K562 (cell line): ENCODE measurements around the gene TTLL9. TPM values are rescaled to one million over a fixed set of nuclear protein-coding genes. Genes with fewer than 3 reads are reported as not detected.

Experiments
- CBX2 ChIP-seq: fragments of 200-600 bp; sonication (generic); IDR thresholded peaks from one replicate; pipeline ENCODE4 v1.6.1; 2012; ENCODE audit warnings: mild to moderate bottlenecking, low read length, inconsistent platforms; ENCODE audit not compliant: insufficient read depth, poor library complexity, severe bottlenecking
- CC2D1A ChIP-seq: fragments of 450-650 bp; IDR thresholded peaks from 2 replicates; pipeline ENCODE4 v1.6.1; 2017; ENCODE audit warnings: mild to moderate bottlenecking
- CEBPB ChIP-seq: fragments of 450-650 bp; IDR thresholded peaks from 2 replicates; pipeline ENCODE4 v1.6.1; 2016; ENCODE audit warnings: missing genetic modification characterization, missing compliant biosample characterization
- CHD2 ChIP-seq: IDR thresholded peaks from 2 replicates; pipeline ENCODE4 v1.6.1; 2011; ENCODE audit warnings: low read depth, low read length
- ELF2 ChIP-seq: fragments of 250-450 bp; sonication (Bioruptor Pico); IDR thresholded peaks from 2 replicates; pipeline ENCODE4 v1.5.0; 2021; ENCODE audit warnings: mild to moderate bottlenecking
- HNRNPUL1 ChIP-seq: fragments of 200-400 bp; formaldehyde crosslinking; IDR thresholded peaks from 2 replicates; pipeline ENCODE4 v1.6.1; 2017; ENCODE audit warnings: low read length
- MTA1 ChIP-seq: fragments of 450-650 bp; IDR thresholded peaks from 2 replicates; pipeline ENCODE4 v1.6.1; 2017; ENCODE audit warnings: borderline replicate concordance
- PURB ChIP-seq: sonication (generic); formaldehyde crosslinking; IDR thresholded peaks from 2 replicates; pipeline ENCODE4 v1.9.0; 2021; ENCODE audit warnings: low read depth, mild to moderate bottlenecking, missing genetic modification reagents
- RCOR1 ChIP-seq, 2 experiments: IDR thresholded peaks; 2 replicates each; pipeline ENCODE4 v1.6.1; 2012; ENCODE audit warnings: low read depth in 2 of 2, low read length in 2 of 2, borderline replicate concordance in 1 of 2, improper control_type of control experiment in 1 of 2
- SIN3A ChIP-seq, 2 experiments: fragments of 150-350 bp in 1 of 2; IDR thresholded peaks; 2 replicates each; pipeline ENCODE4 v1.6.1; 2011 to 2016; ENCODE audit warnings: borderline replicate concordance in 2 of 2, low read depth in 2 of 2, low read length in 2 of 2, mild to moderate bottlenecking in 2 of 2, moderate library complexity in 2 of 2; ENCODE audit not compliant: control insufficient read depth in 1 of 2
- SMAD2 ChIP-seq: fragments of 150-350 bp; IDR thresholded peaks from 2 replicates; pipeline ENCODE4 v1.6.1; 2014; ENCODE audit warnings: low read depth, mild to moderate bottlenecking, low read length
- TARDBP ChIP-seq: fragments of 450-650 bp; IDR thresholded peaks from 2 replicates; pipeline ENCODE4 v1.6.1; 2016
- USF1 ChIP-seq: sonication (generic); formaldehyde crosslinking; IDR thresholded peaks from 2 replicates; pipeline ENCODE4 v1.9.0; 2022; ENCODE audit warnings: mild to moderate bottlenecking, missing genetic modification reagents
- ZC3H4 ChIP-seq: sonication (generic); formaldehyde crosslinking; IDR thresholded peaks from 2 replicates; pipeline ENCODE4 v1.9.0; 2021; ENCODE audit warnings: missing genetic modification reagents, borderline replicate concordance
- ZC3H8 ChIP-seq: fragments of 450-650 bp; IDR thresholded peaks from 2 replicates; pipeline ENCODE4 v1.6.1; 2017
- ZNF134 ChIP-seq: fragments of 250-450 bp; sonication (Bioruptor Pico); conservative IDR thresholded peaks from 2 replicates; pipeline ENCODE4 v1.4.0; 2020
- ZNF239 ChIP-seq: fragments of 250-450 bp; sonication (Bioruptor Pico); IDR thresholded peaks from 2 replicates; pipeline ENCODE4 v1.4.0; 2020; ENCODE audit warnings: mild to moderate bottlenecking
- ZNF830 ChIP-seq: fragments of 250-450 bp; sonication (Bioruptor Pico); IDR thresholded peaks from 2 replicates; pipeline ENCODE4 v1.5.0; 2021; ENCODE audit warnings: mild to moderate bottlenecking
- polyA plus RNA-seq, 8 experiments: library from polyadenylated mRNA; depleted of rRNA in 4 of 8; stranded (reverse) in 5 of 8; unstranded in 3 of 8; fragments of >200 nt; fragmentation: Nextera tagmentation in 2 of 8; fragmentation: Illumina TruSeq in 1 of 8; extraction: Ambion mirVana in 2 of 8; extraction: Trizol in 1 of 8; gene quantifications; 2 replicates each; pipeline versions ENCODE4 v1.2.1 to v1.2.3, GENCODE V29; 2011 to 2014; ENCODE audit warnings: inconsistent platforms in 1 of 8, missing spikeins in 1 of 8
- total RNA-seq, 7 experiments: library from RNA; depleted of rRNA in 6 of 7; stranded (reverse); fragments of >200 nt in 6 of 7; fragmentation: Illumina TruSeq in 2 of 7; extraction: Trizol in 2 of 7; gene quantifications; 2 replicates each; pipeline versions ENCODE4 v1.2.1 to v1.2.3, GENCODE V29; 2011 to 2021; ENCODE audit warnings: low replicate concordance in 1 of 7

Gene TTLL9
- total and polyA plus RNA-seq, 9 of the 15 experiments (the other 6 are each of a cell fraction or from before 2014, with no cell fraction given), result 0.06 to 0.07 TPM; not detected in 7

GRCh38 chr20:31949877-31950646, 79.6 kb downstream of the TTLL9 start (continued):
- peak; percentile 91 to 95 for TF ChIP-seq RCOR1 (IDR thresholded peaks at IDR 0.05; ENCODE audit: borderline replicate concordance in 1 of 2, low read depth in 2 of 2, low read length in 2 of 2)
- TF ChIP-seq SMAD2, result no peak
- no peak for TF ChIP-seq ZC3H8
- no peak for TF ChIP-seq ZC3H4
- TF ChIP-seq ZNF134 (CRISPR knock-in tag), result no peak
- no peak for TF ChIP-seq MTA1
- no peak for TF ChIP-seq ZNF830 (CRISPR knock-in tag)
- no peak for TF ChIP-seq ZNF239 (CRISPR knock-in tag)
- TF ChIP-seq ELF2 (CRISPR knock-in tag), result no peak
- no peak for TF ChIP-seq HNRNPUL1
- no peak for TF ChIP-seq PURB (CRISPR knock-in tag)
- TF ChIP-seq USF1 (CRISPR knock-in tag), result no peak
- TF ChIP-seq CHD2, result no peak
- TF ChIP-seq CEBPB, result no peak
- TF ChIP-seq CC2D1A, result no peak
- TF ChIP-seq SIN3A (IDR thresholded peaks at IDR 0.05; ENCODE audit: borderline replicate concordance in 2 of 2, control insufficient read depth in 1 of 2, low read depth in 2 of 2, low read length in 2 of 2), result no peak
- TF ChIP-seq TARDBP, result no peak
- no peak for TF ChIP-seq CBX2
